HUES6 (cell line): ENCODE data around the gene PRPH.

Experiments used
- H3K27ac ChIP-seq: 2 replicates; pipeline ENCODE4 v1.7.0; 2013; ENCODE audit warnings: low read depth, mild to moderate bottlenecking, low read length, inconsistent platforms
- H3K27me3 ChIP-seq: 2 replicates; pipeline ENCODE4 v1.6.1; 2013; ENCODE audit warnings: low read length; ENCODE audit not compliant: control insufficient read depth, insufficient read depth
- H3K36me3 ChIP-seq: 2 replicates; pipeline ENCODE4 v1.6.1; 2013; ENCODE audit warnings: low read length; ENCODE audit not compliant: control insufficient read depth, insufficient read depth
- H3K4me1 ChIP-seq: 2 replicates; pipeline ENCODE4 v1.6.1; 2013; ENCODE audit warnings: low read length; ENCODE audit not compliant: control insufficient read depth, insufficient read depth
- H3K4me3 ChIP-seq: 2 replicates; pipeline ENCODE4 v1.5.1; 2013; ENCODE audit warnings: low read depth, low read length
- H3K9ac ChIP-seq: one replicate; pipeline ENCODE4 v1.6.1; 2013; ENCODE audit warnings: mild to moderate bottlenecking, low read length
- H3K9me3 ChIP-seq: 2 replicates; pipeline ENCODE4 v1.6.1; 2013; ENCODE audit warnings: low read depth, low read length; ENCODE audit not compliant: control insufficient read depth, insufficient read depth

PRPH gene

GRCh38 chr12:49342914-49343731 lies 48.2 kb downstream of the PRPH start:
- Histone ChIP-seq H3K27me3 (peaks cover 98% of the 10 kb centered on the region), H3K9ac (no peak overlapping the region), H3K4me3 (peak overlapping the region; percentile 78)

DNA sequence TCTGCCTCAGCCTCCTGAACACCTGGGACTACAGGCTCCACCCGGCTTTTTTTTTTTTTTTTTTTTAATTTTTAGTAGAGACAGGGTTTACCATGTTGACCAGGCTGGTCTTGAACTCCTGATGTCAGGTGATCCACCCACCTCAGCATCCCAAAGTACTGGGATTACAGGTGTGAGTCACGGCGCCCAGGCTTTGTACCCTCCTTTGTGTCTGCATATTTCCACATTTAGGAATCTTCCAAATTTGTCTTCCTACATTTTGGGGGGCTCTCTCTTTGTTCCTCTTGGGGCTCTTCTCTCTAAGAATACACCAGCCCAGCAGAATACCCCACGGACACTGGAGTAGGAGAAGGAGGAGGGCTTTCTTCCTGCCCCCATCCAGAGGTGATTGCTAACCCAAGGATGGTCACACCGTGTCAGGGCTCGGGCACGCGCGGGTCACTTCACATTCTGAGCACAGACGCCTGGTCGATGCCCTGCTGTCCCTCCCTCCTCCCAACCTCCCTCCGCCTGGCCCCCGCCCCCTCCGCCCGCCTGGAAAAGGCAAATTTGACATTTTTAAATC lies 49.6 kb downstream of the PRPH start:
- Histone ChIP-seq H3K9me3 (no peaks in the 10 kb centered on the region), H3K9ac (no peak overlapping the region), H3K27me3 (peaks cover 98% of the 10 kb centered on the region), H3K4me1 (peaks cover 38% of the 10 kb centered on the region), H3K36me3 (no peaks in the 10 kb centered on the region), H3K27ac (no peak overlapping the region), H3K4me3 (peak overlapping the region; percentile 63)

More at GRCh38 chr12:49342914-49343731, 48.2 kb downstream of the PRPH start:
- H3K27ac ChIP-seq: no peak overlapping the region
- no peaks in the 10 kb centered on the region for H3K9me3 ChIP-seq
- peaks cover 51% of the 10 kb centered on the region for H3K4me1 ChIP-seq
- H3K36me3 ChIP-seq: no peaks in the 10 kb centered on the region

DNA sequence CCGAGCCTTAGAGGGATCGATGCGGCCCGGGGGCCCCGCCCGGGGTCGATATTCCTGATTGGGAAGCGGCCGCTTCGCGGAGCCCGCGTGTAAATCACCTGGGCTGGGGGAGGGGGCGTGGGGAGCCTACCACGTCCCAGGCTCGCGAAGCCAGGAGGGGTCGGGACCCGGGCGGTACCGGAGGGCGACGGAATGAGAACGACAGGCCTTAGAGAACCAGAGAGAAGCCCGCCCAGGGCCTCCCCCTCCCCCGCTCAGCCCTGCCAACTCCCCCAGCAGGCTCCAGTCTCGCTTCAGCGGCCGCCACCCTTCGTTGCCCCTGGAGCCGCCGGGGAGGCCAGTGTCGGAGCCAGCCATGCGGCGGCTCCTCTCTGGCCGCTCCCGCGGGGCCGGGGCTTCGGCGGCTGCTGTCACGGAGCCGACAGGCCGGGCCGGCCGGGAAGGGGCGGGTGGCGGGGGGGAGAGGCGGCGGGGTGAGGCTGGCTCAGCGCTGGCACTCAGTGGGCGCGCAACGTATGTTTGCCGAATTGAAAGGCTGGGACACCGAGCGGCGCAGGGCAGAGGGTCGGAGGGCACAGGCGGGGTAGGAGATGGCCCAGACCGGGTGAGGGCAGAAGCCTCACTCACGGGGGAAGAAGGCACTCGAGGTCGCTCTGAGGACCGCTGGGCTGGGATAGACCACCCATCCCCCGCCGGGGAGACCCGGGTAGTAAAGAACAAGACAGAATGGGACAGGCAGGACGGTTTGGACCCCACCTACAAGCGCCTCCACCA lies 50.3 kb downstream of the PRPH start:
- H3K4me1 ChIP-seq: peaks cover 36% of the 10 kb centered on the region
- H3K9ac ChIP-seq: no peak overlapping the region
- no peaks in the 10 kb centered on the region for H3K9me3 ChIP-seq
- peak overlapping the region; percentile 63 for H3K4me3 ChIP-seq
- no peak overlapping the region for H3K27ac ChIP-seq
- no peaks in the 10 kb centered on the region for H3K36me3 ChIP-seq
- peaks cover 95% of the 10 kb centered on the region for H3K27me3 ChIP-seq

GRCh38 chr12:49345825-49346658 lies 51.1 kb downstream of the PRPH start:
- H3K9ac ChIP-seq: no peak overlapping the region
- H3K36me3 ChIP-seq: no peaks in the 10 kb centered on the region
- no peaks in the 10 kb centered on the region for H3K9me3 ChIP-seq
- H3K27me3 ChIP-seq: peaks cover 87% of the 10 kb centered on the region
- no peak overlapping the region for H3K27ac ChIP-seq
- H3K4me1 ChIP-seq: peaks cover 29% of the 10 kb centered on the region
- H3K4me3 ChIP-seq: peak overlapping the region; percentile 63

DNA sequence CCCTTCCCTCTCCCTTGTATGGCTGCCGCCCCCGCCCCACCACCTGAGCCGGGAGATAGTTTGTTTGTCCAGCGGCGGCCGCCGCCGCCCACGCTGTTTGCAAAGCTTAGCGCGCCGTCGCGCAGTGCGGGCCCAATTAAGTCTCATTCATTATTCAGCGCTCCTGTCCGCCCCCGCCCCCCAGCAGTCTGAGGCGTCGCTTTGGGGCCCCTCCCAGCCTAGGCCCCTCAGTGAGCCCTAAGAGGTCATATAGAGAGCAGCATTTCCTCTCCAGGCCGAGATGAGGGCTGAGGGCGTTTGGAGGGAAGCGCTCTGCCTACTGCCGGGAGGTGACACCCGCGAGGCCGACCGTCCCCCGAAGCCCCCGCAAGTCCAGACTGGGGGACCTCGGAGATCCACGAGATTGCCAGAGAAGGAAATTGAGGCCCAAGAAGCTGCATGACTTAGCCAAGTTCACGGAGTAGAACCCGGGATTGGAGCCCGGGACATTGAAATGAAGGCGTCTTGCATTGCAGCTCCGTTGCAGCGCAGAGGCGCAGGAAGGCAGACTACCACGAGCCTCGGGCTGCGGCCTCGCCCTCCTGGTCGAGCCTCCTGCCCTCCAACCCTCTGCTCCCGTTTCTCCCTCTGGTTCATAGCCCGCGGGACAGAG lies 51.8 kb downstream of the PRPH start, which contains the start of gene DNAJC22:
TSS of gene DNAJC22 (plus strand) at position 230 of the 652 bp plus-strand sequence. CDS start 1,985 bp downstream, outside the sequence.
- H3K9me3 ChIP-seq: no peaks in the 10 kb centered on the region
- H3K4me1 ChIP-seq: peaks cover 22% of the 10 kb centered on the region
- peaks cover 80% of the 10 kb centered on the region for H3K27me3 ChIP-seq
- peak within 1 kb of the TSS; percentile 63 for H3K4me3 ChIP-seq
- H3K9ac ChIP-seq: no peak within 1 kb of the TSS
- no peak within 1 kb of the TSS for H3K27ac ChIP-seq
- no peaks in the 10 kb centered on the region for H3K36me3 ChIP-seq

DNA sequence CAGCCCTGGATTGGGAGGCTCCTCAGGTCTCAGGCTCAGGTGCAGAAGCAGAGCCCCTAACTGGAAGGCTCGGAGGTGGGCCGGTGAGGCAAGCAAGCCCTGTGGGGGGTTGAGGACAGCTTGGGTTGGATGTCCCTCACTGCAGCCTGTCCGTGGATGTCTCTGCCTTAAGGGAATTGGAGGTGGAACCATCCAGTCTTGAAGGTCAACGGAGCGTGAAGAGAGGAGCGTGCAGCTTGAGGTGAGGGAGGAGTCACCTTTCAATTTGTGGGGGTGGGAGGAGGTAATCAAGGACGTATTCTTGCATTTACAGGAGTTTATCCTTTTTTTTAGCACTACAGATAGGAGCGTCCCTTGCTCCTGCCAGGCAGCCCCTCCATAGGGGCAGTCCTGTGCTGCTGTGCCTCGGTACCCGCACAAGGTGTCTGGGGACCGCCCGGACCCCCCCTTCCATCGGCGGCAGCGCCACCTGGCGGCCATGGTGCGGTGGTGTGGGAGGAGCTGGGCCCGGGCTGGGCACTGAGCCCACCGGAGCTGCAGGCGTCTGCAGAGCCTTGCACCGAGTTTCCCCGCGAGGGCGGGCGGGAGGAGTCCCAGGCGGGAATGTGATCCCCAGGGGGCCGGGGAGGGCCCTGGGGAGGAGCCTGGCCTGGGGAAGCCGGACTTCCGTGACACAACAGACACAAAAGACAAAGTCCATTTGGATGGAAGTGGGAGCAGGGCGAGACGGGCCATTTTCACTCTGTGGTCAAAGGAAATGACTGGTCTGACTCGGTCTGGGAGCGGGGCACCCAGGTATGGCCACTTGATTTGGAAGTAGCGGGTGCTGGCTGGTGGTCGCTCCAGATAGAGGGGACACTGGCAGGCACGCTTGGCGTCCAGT lies 52.6 kb downstream of the PRPH start:
- Histone ChIP-seq H3K9ac (no peak overlapping the region), H3K4me1 (peaks cover 21% of the 10 kb centered on the region), H3K9me3 (no peaks in the 10 kb centered on the region), H3K4me3 (peak overlapping the region; percentile 63), H3K36me3 (no peaks in the 10 kb centered on the region), H3K27me3 (peaks cover 74% of the 10 kb centered on the region), H3K27ac (no peak overlapping the region)
